NCI-H446 (cell line): ENCODE measurements around the gene FAM78A.
A peak's percentile ranks its signal among the peaks of the same experiment; 100 is the strongest.
"Not testable (repeated sequence)": the region's sequence is repeated elsewhere in the genome, so short reads cannot be mapped to it uniquely, and the experiment has no call there.

Experiments used
- DNase-seq, 2 experiments: peaks; one replicate each; lab custom pipeline; 2025; lab: John Stamatoyannopoulos, UW

The FAM78A gene

DNA sequence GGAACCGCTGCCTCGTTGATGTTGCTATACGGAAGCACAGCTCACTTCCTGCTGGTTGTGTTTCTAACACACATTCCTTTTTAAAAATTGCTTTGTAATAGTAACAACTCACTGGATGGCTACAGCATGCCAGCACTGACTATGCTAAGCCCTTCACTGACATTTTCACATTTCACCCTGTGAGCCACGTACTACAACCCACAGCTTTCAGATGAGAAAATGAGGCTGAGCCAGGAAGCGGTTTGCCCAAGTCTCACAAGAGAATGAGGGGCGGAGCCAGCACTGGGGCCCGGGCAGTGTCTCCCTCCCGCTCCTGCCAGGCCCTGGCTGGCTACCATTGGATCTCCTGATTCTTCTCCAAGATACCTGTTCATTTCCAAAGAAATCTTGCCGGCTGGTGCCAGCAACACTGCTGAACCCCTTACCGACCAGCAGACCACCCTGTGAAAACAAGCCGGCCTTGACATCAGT lies 38.3 kb downstream of the FAM78A start:
- no peak for DNase-seq

DNA sequence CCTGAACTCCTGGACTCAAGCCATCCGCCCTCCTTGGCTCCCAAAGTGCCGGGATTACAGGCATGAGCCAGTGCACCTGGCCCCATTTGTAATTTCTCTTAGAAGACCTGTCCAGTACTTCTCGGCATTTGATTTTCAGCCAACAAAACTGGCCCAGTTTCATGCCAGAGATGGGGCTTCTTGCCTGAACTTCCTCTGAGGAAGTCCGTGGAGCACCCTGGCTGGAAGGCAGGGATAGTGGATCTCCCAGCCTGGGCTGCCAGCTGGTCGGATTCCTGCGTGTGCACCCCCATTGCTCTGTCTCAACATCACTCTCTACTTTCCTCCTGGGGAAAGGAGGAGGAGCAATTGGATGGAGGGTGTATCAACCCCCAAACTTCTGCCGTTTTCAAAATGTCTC lies 39.0 kb downstream of the FAM78A start:
- DNase-seq = no peak

DNA sequence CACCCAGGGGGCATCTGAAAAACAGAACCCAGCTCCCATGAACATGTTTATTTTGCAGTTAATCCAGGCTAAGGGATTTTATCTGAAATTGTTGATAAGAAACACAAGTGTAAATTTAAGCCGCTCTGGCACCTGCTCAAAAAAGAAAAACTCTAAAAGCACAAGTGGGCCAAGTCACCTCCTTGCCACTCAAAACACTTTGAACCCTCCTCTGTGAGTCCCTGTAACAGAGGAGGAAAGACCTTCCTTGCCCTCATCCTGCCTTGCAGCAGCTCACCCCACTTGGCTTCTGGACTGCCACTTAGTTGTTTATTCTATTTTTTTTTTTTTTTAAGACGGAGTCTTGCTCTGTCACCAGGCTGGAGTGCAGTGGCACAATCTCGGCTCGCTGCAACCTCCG lies 39.5 kb downstream of the FAM78A start:
- DNase-seq = no peak

DNA sequence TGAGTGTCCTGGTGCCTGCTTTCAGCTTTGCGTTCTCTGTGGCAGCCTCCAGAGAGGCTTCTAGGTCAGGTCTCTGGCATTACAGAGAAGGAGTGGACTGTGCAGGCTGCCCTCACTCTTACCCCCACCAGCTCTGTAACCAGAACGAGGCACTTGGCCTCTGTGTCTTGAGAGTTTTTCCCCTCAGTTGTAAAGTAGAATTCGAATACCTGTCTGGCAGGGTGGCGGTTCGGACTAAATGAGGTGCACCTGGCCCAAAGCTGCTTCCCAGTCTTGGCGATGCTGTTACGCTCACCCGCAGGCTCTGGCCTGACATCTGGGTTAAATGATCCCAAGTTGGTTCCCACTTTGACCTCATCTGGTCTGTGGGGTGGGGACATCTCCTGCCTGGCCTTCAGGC lies 40.1 kb downstream of the FAM78A start:
- no peak for DNase-seq

DNA sequence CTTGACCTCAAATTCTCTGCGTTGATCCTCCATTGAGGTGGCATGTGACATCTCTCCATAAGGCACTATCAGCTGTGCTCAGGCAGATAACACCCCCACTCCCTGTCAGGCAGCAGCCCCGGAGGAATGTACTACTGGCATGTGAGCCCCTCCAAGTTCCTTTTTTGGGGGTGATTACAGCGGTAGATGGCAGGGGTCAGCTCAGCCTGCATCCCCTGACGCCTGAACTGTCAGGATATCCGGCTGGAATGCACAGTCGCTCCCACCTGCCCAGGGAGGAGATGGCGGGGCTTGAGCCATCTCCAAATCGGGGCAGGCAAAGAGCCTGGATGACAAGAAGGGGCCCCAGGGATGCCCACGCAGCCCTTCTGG lies 40.8 kb downstream of the FAM78A start:
- no peak for DNase-seq

DNA sequence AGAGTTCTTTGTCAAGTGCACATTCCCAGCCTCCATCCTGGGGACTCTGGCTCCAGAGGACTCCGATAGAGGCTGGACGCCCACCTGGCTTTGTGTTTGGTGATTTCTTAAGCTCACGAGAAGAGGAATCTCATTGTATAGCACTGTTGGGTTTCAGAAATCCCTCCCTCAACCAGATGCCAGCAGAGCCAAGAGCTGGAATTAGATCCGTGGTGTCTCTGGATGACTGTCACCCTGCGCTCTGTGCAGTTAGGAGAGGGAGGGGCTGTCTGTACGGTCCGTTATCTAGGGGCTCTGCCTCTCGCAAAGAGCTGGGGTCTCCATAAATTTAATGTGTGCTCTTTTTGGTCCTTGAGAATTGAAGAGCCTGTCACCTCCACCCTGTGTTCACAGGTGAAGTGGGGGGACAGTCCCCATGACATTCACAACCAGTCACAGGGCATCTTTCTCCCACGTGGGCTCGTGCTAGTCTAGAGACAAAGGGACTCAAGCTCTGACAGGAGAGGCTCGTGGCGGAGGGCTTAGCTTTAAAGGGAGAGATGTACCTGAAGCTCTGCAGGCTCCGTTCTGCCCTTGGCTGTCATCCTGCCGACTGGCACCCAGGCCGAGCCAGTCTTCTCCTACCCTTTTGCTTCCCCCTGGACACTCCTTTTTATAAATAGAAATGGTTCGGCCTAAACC lies 41.4 kb downstream of the FAM78A start:
- DNase-seq = no peak

DNA sequence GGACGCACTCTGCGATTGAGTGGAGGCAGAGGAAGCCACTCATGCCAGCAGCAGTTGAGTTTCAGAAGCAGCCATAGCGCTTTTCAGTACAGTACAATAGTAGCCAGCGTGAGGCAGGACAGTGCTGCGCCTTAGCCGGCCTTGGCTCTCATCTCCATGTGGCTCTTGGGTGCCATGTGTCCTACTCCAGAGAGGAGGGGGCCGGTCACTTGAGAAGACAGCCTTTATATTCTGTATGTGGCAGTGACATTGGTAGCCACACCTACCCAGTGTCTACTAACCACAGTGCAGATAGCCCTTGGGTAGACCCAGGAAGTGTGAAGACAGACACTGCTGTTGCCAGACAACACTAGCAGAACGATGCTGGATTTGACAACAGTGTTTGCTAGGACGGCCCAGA lies 42.3 kb downstream of the FAM78A start:
- no peak for DNase-seq

DNA sequence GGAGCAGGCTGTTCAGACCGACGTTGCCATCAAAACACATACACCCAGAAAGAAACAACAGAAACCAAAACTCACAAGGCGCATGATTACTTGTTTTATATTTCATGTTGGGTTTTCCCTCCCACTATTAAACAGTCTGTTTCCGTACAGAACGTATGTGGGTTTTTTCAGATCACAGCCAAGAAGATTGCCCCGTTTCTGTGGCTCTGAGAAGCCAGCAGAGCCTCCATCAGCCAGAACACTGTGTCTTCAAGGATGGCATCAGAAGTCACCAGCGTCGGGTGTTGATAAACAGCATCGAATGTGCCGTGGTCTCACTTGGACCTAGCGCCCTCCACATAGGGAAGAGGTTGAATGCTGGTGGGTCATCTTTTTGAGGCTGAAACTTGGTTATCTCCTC lies 42.8 kb downstream of the FAM78A start:
- no peak for DNase-seq

DNA sequence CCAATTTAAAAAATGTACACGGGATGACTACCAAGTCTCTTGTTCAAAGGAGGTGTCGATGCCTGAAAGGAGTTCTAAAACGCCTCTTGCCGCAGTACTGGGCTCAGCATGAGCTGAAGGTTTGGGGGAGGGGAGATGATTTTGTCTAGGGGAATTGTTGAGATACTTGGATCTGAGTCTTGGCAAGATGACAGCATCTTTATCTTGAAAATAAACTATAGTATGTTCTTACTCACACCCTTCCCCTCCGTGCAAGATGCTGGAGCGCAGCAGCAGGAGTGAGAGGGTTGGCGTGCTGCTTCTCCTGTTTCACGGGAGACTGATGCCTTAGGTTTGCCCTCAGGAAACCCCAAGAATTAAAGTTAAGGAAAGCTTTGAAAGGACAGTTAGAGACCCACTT lies 47.3 kb downstream of the FAM78A start:
- DNase-seq = no peak

DNA sequence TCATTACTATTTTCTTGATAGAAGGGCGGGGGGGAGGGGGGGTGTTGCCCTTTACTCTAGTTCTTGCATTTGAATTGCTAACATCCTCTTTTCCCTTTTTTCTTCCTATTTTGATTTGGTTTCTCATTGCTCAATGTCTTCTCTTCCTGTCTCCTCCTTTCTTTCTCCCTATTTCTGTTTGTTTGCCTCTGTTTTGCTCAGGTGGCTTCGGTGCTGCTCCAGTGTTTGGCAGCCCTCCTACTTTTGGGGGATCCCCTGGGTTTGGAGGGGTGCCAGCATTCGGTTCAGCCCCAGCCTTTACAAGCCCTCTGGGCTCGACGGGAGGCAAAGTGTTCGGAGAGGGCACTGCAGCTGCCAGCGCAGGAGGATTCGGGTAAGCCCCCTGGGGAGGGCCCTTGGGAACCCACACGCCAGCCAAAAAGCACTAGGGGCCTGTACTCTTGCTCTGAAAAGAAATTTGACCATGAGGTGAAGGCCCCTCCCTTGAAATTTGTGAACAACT lies 48.3 kb downstream of the FAM78A start:
- no peak for DNase-seq

DNA sequence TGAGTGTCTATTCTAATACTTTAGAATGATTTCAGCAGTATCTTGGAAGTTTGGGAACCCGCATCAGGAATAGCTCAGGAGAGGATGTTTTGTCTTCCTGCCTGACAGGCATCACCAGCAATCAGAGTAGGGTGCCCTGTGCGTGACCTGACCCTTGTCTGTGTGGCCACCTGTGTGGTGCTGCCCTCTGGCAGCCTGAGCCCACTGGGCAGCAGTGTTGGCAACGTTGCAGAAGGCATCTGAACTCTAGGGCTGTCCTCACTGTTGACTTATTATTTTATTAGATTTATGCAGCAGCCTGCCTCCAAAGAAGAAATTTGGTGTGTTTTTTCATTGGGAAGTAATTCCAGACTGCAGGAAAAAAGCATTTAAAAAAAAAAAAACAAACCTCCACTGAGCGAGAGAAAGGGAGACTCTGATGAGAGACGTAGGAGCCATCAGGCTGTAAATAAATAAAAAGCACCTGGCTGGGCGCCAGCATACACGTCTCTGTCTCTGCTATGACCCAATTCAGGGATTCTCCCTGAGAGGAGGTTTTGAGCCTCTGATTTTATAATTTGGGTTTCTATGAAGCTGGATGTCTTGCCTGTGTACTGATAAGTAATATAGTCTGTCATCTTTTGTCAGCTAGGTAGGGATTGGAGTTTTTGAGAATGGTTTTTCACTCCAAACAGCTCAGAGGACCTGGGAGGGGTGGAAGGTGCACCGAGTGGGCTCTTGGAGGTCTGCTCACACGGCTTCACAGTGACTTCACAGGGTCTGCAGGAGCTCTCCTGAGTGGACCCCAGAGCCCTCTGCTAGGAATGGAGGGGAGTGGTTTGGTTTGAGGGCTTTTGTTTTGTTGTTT lies 49.0 kb downstream of the FAM78A start:
- peak in 1 of 2 experiments; percentile 11 for DNase-seq

DNA sequence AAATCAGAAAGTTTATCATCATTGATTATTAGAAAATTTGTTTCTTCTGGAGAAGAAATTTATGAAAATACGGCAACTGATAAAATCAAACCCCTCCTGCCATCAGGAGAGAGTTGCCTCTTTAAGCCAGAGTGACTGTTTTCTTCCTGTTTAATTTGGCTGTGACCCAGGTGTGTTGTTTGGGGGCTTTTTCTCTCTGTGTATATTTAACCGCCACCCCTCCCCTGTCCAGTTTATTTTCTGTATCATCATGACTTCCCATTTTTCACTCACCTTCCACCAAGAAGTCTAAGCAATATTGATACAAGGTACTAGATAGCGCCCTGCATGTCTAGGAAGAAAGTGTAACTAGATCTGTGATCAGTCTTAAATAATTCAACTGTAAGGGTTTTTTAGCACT lies 50.1 kb downstream of the FAM78A start:
- no peak for DNase-seq

DNA sequence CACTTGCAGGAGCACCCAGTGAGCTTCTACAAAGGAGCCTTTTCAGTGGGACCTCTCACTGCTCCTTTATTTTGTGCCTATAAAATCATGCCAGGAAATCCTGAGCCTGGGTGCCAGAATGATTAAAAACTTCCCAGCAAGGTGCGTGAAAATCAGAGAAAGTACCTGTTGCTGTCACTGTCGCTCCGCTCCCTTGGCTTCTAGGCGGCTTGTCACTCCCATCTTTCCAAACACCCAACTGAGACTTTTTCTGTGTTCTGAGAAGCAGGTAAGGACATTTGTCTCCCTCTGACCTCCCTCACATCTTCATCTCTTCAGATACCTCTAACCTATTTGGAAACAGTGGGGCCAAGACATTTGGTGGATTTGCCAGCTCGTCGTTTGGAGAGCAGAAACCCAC lies 53.9 kb downstream of the FAM78A start:
- no peak for DNase-seq

DNA sequence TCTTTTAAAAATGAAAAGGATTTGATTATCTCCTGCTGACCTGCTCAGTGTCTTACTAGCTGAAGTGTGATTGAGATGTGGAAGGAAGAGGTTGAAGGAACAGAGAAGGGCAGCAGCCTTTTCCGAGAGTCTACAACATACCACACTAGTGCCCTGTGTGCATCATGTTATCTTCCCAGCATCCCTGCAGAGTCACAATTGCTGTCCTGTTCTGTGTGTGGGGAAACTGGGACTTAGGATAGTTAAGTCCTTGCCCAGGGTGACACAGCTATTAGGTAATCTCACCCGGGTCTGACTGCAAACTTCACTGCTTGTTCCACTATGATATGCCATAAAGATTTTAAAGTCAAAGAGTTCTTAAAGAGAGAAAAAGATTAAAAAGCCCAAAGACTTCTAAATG lies 55.8 kb downstream of the FAM78A start:
- DNase-seq = no peak

DNA sequence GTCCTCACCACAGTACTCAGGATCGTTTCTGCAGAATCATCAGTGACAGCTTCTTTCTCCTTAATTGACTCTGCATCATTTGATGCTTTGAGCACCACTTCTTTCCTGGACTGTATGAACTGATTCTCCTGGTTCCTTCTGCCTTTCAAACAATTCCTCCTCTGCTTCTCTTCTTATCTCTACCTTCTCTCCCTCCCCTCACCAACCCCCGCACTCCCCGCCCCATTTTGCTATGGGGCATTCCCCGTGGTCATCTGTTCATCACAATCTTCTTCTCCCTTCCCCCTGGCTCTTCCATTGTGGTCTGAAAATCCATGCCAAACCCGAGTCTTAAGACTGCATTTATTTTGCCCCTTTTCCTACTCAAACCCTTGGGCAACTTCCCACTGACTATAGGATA lies 57.9 kb downstream of the FAM78A start:
- DNase-seq = no peak

DNA sequence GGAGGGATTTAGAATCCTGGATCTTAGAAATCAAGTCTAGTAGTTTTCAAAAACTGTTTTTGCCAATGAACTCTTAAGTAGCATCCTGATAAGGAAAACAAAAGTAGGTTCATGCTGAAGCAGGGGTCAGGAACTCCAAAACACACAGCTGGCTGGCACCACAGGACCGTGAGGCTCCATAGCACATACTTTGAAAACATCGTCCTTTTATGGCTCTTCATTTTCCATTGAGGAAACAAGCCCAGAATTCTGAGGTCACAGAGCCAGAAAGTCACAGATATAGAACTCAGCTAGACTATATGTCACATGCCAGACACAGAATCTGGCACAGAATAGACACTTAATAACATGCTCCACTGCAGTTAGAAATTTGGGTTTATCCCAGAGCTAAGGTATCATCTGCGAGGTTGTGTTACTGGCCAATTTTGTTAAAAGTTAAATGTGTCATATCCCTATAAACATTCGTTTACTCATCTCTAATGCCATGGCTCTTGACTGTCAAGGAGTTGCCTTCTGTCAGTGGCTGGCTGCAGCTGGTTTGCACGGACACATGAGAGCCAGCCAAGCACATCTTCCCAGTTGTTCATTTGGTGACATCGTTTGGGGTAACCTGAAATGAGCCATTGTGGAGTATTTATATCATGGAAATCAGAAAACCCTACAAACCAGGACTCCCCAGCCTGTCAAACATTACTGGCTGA lies 58.8 kb downstream of the FAM78A start:
- DNase-seq = no peak

DNA sequence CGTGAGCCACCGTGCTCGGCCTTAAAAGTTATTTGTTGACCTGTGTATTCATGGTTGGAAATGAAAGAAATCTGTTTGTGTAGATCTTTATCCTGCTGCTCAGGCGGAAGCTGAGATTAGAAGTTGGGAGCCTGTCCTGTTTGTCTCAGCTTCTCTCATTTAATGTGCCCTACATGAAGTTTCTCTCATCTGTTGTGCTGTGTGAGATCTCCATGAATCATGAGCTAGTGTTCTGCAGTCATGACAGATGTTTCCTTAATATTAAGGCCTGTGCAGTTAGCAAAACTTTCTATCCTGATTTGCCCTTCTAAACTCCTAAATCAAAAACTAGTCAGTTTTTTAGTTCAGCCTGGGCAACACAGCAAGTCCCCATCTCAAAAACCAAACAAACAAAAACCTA lies 59.5 kb downstream of the FAM78A start:
- DNase-seq = no peak

DNA sequence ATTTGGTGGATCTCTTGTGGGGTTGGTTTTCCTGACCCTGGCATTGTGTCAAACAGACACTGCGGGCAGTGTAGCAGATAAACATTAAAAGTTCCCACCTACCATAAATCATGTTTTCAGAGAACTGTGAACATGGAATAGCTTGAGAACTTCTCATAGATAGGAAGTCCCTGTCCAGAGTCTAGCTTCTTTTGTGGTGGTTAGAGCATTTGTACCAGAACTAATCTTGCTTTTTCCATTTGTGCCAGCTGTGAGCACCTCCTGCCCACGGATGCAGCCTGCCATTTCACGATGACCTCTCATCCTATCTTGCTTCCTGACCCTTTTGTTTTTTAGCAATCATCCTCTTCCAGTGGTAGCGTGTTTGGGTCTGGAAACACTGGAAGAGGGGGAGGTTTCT lies 61.4 kb downstream of the FAM78A start:
- DNase-seq = no peak

DNA sequence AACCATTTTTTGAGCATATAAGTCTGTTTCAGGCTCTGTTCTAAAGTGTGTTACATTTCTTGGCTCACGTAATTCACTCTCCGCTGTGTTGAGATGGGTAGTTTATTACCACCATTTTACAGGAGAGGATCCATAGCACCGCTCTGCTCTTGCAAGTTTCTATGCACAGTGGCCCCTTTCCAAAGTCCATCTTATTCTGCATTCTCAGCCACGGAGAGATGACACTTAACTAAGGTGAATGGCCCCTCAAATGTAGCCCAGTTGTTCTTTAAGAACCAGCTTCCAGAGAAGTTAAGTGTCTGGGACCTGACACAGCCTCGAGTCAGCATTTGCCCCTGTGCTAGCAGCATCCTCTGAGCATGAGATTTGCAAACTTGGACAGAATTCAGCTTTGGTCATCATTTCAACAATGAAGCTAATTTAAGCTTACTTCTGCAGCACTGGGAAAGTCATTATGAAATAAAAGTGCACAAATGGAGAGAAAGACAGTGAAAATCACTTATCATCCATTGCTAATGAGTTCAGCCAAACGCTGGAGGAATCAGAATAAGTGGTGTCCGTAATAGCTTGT lies 61.9 kb downstream of the FAM78A start:
- no peak for DNase-seq

DNA sequence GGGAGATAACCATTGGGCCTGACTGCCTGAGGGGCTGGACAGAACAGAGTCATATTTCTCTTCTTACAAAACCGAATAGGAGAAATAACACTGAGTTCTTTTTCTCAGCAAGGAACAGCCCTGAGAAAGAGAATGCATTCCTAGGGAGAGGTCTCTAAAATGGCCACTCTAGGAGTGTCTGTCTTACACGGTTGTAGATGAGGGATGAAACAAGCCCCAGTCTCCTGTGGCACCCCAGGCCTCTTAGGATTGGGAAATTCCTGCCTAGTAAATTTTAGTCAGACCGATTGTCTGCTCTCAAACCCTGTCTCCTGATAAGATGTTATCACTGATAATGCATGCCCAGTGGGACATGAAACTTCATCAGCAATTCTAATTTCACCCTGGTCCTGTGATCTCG lies 64.4 kb downstream of the FAM78A start:
- not testable (repeated sequence) for DNase-seq
